HFFc6 (cell line): ENCODE results near the gene ZAR1L. TPM values are rescaled to one million over a fixed set of nuclear protein-coding genes. Genes with fewer than 3 reads are reported as not detected.

Experiments
- DNase-seq: peaks from one replicate; pipeline ENCODE4 v3.0.0-alpha.2; 2018
- H3K27ac Mint-ChIP-seq: 2 replicates; pipeline ENCODE4 v1.8.0; 2020; ENCODE audit warnings: mild to moderate bottlenecking, mixed read lengths
- H3K27me3 Mint-ChIP-seq: 2 replicates; pipeline ENCODE4 v1.8.0; 2021; ENCODE audit warnings: mild to moderate bottlenecking, moderate library complexity, mixed read lengths; ENCODE audit not compliant: insufficient read depth
- H3K36me3 Mint-ChIP-seq: 2 replicates; pipeline ENCODE4 v1.8.0; 2021; ENCODE audit warnings: low read depth, mixed read lengths
- H3K4me1 Mint-ChIP-seq: 2 replicates; pipeline ENCODE4 v1.8.0; 2020; ENCODE audit warnings: low read depth, mixed read lengths
- H3K4me3 Mint-ChIP-seq: 2 replicates; pipeline ENCODE4 v1.8.0; 2020; ENCODE audit warnings: mild to moderate bottlenecking, moderate library complexity, mixed read lengths
- H3K9me3 Mint-ChIP-seq: 2 replicates; pipeline ENCODE4 v1.8.0; 2020; ENCODE audit warnings: mild to moderate bottlenecking, mixed read lengths
- total RNA-seq, 6 experiments: library from RNA; stranded (reverse); fragmentation: NEBNext Ultra II Directional; extraction: Animal tissue kit (Norgen Biotek cat#: 25700); gene quantifications; 2 replicates in 1 of 6; 3 replicates in 5 of 6; pipeline ENCODE4 v1.2.3, GENCODE V29; 2021
- TF ChIP-seq, protein P1 (sequence below): fragments of 200-600 bp; sonication (generic); IDR thresholded peaks from 2 replicates; pipeline ENCODE4 v1.5.0; 2021; ENCODE audit warnings: antibody characterized with exemption, mild to moderate bottlenecking

The ZAR1L gene
- total RNA-seq, 6 experiments from 2014 or later: not detected

DNA sequence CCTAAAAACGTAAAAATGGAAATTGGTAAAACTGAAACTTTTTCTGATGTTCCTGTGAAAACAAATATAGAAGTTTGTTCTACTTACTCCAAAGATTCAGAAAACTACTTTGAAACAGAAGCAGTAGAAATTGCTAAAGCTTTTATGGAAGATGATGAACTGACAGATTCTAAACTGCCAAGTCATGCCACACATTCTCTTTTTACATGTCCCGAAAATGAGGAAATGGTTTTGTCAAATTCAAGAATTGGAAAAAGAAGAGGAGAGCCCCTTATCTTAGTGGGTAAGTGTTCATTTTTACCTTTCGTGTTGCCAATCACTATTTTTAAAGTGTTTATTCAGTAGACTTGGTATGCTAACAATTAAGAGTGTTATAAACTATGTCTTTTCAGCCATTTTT lies 25.8 kb upstream of the ZAR1L start:
- no peak for DNase-seq
- Mint-ChIP-seq H3K27ac (no peak overlapping the region), H3K9me3 (no peaks in the 10 kb centered on the region), H3K36me3 (peaks cover 22% of the 10 kb centered on the region), H3K4me1 (peaks cover 6% of the 10 kb centered on the region; the same call in 1 of the 2 replicates), H3K4me3 (no peak overlapping the region), H3K27me3 (no peaks in the 10 kb centered on the region)
- TF ChIP-seq, protein P1, sequence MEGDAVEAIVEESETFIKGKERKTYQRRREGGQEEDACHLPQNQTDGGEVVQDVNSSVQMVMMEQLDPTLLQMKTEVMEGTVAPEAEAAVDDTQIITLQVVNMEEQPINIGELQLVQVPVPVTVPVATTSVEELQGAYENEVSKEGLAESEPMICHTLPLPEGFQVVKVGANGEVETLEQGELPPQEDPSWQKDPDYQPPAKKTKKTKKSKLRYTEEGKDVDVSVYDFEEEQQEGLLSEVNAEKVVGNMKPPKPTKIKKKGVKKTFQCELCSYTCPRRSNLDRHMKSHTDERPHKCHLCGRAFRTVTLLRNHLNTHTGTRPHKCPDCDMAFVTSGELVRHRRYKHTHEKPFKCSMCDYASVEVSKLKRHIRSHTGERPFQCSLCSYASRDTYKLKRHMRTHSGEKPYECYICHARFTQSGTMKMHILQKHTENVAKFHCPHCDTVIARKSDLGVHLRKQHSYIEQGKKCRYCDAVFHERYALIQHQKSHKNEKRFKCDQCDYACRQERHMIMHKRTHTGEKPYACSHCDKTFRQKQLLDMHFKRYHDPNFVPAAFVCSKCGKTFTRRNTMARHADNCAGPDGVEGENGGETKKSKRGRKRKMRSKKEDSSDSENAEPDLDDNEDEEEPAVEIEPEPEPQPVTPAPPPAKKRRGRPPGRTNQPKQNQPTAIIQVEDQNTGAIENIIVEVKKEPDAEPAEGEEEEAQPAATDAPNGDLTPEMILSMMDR: no peak

DNA sequence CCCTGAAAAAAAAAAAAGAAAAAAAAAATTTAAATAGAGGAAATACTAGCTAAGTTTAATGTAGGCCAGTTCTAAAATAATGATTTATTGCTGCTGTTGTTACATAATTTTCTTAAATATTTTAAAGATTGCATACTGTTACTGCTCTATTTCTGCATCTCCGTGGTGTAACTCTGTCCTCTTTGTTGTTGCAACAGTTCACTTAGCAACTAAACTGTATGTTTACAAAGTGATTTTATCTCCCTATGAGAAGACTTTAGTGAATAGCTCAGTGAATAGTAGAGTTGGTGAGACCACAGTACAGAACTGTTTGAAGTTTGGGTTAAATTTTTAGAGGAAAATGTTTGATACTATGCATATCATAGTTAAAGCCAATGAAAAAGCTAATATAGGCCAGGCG lies 19.5 kb upstream of the ZAR1L start:
- Mint-ChIP-seq H3K27ac (no peak overlapping the region; the same call in 1 of the 2 replicates), H3K9me3 (no peaks in the 10 kb centered on the region), H3K36me3 (peaks cover 41% of the 10 kb centered on the region), H3K4me3 (no peak overlapping the region), H3K4me1 (peaks cover 18% of the 10 kb centered on the region), H3K27me3 (no peaks in the 10 kb centered on the region)
- TF ChIP-seq, protein P1: no peak
- DNase-seq: peak; percentile 32

DNA sequence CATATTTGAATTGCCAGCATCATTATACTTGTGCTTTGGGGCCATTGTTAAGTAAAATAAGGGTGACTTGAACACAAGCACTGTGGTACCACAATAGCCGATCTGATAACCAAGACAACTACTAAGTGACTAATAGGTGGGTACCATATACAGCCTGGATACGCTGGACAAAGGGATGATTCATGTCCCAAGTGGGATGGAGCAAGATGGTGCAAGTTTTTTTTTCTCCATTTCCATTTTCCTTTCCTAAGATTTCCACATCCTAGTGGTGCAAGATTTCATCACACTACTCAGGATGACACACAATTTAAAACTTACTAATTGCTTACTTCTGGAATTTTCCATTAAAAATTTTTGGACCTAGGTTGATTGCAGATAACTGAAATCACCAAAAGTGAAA lies 15.3 kb upstream of the ZAR1L start:
- Mint-ChIP-seq H3K4me1 (peaks cover 18% of the 10 kb centered on the region), H3K27me3 (no peaks in the 10 kb centered on the region), H3K36me3 (peaks cover 28% of the 10 kb centered on the region), H3K4me3 (peak overlapping the region; percentile 17; the same call in 1 of the 2 replicates), H3K27ac (peak overlapping the region; percentile 83), H3K9me3 (no peaks in the 10 kb centered on the region)
- DNase-seq: peak; percentile 67
- TF ChIP-seq, protein P1: no peak

DNA sequence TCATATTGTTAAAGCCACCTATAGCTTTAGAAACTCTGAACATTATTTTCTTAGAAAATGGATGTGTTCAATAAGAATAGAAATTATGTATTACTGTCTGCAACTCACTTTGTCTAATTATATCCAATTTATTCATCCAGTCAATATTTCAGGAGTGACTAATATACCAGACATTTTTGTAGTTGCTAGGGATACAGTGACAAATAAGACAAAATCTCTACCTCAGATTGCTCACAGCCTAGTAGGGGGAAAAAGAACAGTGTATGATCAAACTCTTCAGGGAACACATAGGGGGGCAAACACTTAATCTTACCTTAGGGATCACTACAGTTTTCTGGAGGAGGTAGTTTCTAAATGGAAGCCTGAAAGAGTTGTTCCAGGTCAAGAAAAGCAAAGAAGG lies 8.7 kb upstream of the ZAR1L start:
- H3K27ac Mint-ChIP-seq: peak overlapping the region; percentile 98
- DNase-seq: peak; percentile 78
- TF ChIP-seq, protein P1: no peak
- peaks cover 9% of the 10 kb centered on the region; the same call in 1 of the 2 replicates for H3K36me3 Mint-ChIP-seq
- H3K4me3 Mint-ChIP-seq: peak overlapping the region; percentile 41
- no peaks in the 10 kb centered on the region for H3K27me3 Mint-ChIP-seq
- no peaks in the 10 kb centered on the region for H3K9me3 Mint-ChIP-seq
- peaks cover 17% of the 10 kb centered on the region for H3K4me1 Mint-ChIP-seq

DNA sequence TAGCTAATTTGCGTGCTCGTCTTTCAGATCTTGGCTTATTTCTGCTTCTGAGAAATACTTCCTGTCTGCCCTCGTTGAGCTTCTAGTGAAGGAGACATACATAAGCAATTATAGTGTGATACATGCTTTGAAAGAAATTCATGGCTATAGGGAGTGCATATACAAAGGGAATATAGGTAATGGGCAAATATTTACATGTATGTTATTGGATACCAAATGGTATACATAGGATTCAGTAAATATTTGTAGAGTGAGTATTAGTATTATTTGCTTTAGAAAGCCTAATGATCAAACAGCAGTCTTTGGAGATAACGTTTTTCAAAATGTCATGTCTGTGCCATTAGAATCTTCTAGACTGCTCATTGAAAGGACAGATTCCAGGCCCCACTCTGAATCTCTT lies 5.4 kb upstream of the ZAR1L start:
- no peaks in the 10 kb centered on the region for H3K27me3 Mint-ChIP-seq
- H3K27ac Mint-ChIP-seq: 0 out of 2 replicates have a peak overlapping the region, but pooled peaks have one; percentile 8
- peaks cover 26% of the 10 kb centered on the region for H3K4me1 Mint-ChIP-seq
- DNase-seq: no peak
- H3K4me3 Mint-ChIP-seq: no peak overlapping the region
- TF ChIP-seq, protein P1: no peak
- H3K36me3 Mint-ChIP-seq: peaks cover 9% of the 10 kb centered on the region; the same call in 1 of the 2 replicates
- H3K9me3 Mint-ChIP-seq: no peaks in the 10 kb centered on the region
